Mononuclear cell (primary cell): ENCODE results near the gene LGALS3BP. TPM values are rescaled to one million over a fixed set of nuclear protein-coding genes. Genes with fewer than 3 reads are reported as not detected.
A peak's percentile ranks its signal among the peaks of the same experiment; 100 is the strongest.
"Not testable (repeated sequence)": the region's sequence is repeated elsewhere in the genome, so short reads cannot be mapped to it uniquely, and the experiment has no call there.

Experiments used
- H3K27me3 ChIP-seq: 2 replicates; pipeline ENCODE4 v1.6.0; 2011; ENCODE audit warnings: low read length, control low read depth; ENCODE audit not compliant: insufficient read depth
- H3K4me1 ChIP-seq: 2 replicates; pipeline ENCODE4 v1.5.1; 2011; ENCODE audit warnings: mild to moderate bottlenecking, low read length, control low read depth; ENCODE audit not compliant: insufficient read depth
- H3K4me3 ChIP-seq: 2 replicates; pipeline ENCODE4 v1.5.1; 2011; ENCODE audit warnings: mild to moderate bottlenecking, low read length, moderate library complexity
- H3K9me3 ChIP-seq: 2 replicates; pipeline ENCODE4 v1.5.1; 2011; ENCODE audit warnings: low read depth, mild to moderate bottlenecking, control low read depth, low read length
- total RNA-seq: library from RNA; depleted of rRNA; stranded (reverse); fragments of >200 nt; gene quantifications from one replicate; pipeline ENCODE4 v1.2.3, GENCODE V29; 2012

LGALS3BP gene
- 20.5 TPM for total RNA-seq

DNA sequence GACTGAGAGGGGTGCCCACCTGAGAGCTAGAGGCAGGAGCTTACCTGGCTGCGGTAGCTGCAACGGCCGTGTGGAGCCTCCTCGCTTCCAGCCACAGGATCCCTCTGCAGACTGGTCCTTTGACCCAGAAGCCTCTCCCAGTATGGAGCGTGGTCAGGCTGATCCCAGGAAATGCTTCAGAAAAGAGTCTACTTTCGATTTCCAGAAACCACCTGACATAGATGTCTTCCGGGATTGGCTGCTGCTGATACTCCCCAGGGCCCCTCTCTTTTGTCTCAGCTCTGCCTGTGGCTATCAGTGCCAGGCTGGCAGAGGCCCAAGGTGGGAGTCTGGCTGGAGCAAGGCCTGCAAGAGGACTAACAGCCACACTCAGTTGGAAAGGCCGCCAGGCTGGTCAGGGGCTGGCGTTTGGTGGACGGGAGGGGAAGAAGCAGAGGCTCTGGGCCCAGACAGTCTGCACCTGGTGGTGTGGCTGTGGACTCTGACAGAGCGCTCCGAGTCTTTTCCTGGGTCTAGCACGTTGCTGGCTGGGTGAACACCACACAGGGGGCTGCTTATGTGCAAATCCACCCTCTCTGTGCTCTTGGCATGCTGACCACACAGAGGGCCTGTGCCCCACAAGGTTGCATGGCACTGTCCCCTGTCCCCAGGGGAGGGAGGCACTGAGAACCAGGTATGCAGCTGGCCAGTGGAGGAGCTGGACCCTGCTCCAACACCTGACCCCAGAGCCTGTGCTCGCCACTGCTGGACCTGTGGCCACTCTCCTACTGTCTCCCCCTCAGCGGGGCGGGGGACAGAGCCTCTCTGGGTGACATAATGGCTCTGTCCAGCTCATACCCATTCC lies at the start of gene LGALS3BP:
TSS of gene LGALS3BP (minus strand) at position 144 of the 844 bp plus-strand sequence. CDS start 2,732 bp downstream, outside the sequence.
- Histone ChIP-seq H3K9me3 (no peaks in the 10 kb centered on the region), H3K27me3 (no peaks in the 10 kb centered on the region), H3K4me3 (peak within 1 kb of the TSS; percentile 24), H3K4me1 (peaks cover 12% of the 10 kb centered on the region)

- Histone ChIP-seq H3K4me1 (peaks cover 13% of the 10 kb centered on the region), H3K27me3 (peaks cover 27% of the 10 kb centered on the region), H3K4me3 (no peak overlapping the region), H3K9me3 (no peaks in the 10 kb centered on the region)
Measured at GRCh38 chr17:79028496-79029326, 49.0 kb upstream of the LGALS3BP start.

DNA sequence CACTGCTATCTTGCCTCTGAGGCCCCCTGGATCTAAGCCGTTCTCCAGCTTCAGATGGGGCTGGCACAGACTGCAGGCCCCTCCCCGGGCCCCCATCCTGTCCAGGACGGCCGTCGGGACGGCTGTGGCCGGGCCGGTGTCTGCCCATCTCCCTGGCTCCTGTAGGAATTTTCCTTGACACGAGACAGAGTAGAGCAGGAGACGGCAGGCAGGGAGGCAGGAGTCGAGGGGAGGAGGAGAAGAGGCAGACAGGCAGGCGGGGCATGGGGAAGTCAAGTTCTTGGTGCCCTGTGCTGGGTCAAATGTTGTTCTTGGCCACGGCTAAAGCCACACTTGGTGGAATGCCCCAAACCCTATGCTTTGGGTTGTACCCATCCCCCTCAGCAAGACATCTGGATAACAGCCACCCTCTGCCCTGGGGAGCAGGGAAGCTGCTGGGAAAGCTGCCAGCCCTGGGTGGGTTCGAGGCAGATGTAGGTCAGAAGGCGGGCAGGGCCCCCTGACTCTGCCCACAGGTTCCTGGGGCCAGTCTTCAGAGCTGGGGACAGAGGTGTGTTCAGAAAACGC lies 48.3 kb upstream of the LGALS3BP start:
- H3K9me3 ChIP-seq, result no peaks in the 10 kb centered on the region
- no peak overlapping the region for H3K4me3 ChIP-seq
- peaks cover 34% of the 10 kb centered on the region for H3K27me3 ChIP-seq
- H3K4me1 ChIP-seq, result peaks cover 14% of the 10 kb centered on the region

DNA sequence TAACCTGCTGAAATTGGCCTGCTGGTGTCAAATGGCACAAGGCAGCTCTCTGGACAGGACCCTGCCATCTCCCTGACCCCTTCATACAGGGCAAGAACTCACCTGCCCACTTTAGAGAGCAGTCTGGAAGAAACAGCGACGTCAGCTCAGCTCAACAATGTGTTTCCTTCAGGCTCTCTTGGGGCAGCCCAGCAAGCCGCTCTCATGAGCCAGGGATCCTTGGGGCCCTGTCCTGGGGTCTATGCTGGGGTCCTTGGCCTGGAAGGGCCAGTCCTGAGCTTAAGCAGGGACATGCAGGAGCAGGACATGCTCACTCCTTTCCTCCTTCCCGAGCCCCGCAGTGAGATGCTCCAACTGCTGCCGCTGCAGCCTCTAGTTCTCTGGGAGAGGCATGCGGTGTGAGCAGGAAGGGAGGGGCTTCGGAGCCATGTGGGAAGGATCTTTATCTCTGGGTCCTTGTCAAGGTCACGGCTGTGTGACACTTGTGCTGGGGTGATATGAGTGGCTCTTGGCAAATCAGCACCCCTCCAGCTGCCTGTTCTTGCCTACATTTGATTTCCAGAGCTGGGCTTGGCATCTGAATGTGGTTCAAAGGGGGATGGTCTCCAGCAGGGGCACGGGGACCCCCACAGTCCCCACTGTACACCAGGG lies 47.7 kb upstream of the LGALS3BP start:
- H3K9me3 ChIP-seq, result no peaks in the 10 kb centered on the region
- H3K27me3 ChIP-seq, result peaks cover 40% of the 10 kb centered on the region
- H3K4me1 ChIP-seq, result peaks cover 14% of the 10 kb centered on the region

GRCh38 chr17:79026376-79027273 lies 46.9 kb upstream of the LGALS3BP start:
- Histone ChIP-seq H3K4me3 (no peak overlapping the region), H3K4me1 (peaks cover 14% of the 10 kb centered on the region), H3K9me3 (no peaks in the 10 kb centered on the region), H3K27me3 (peaks cover 45% of the 10 kb centered on the region)

More for the DNA sequence above, 47.7 kb upstream of the LGALS3BP start:
- no peak overlapping the region for H3K4me3 ChIP-seq

GRCh38 chr17:79024901-79025737 lies 45.4 kb upstream of the LGALS3BP start:
- peaks cover 49% of the 10 kb centered on the region for H3K27me3 ChIP-seq
- H3K9me3 ChIP-seq, result no peaks in the 10 kb centered on the region
- H3K4me3 ChIP-seq, result no peak overlapping the region
- H3K4me1 ChIP-seq, result peaks cover 14% of the 10 kb centered on the region

DNA sequence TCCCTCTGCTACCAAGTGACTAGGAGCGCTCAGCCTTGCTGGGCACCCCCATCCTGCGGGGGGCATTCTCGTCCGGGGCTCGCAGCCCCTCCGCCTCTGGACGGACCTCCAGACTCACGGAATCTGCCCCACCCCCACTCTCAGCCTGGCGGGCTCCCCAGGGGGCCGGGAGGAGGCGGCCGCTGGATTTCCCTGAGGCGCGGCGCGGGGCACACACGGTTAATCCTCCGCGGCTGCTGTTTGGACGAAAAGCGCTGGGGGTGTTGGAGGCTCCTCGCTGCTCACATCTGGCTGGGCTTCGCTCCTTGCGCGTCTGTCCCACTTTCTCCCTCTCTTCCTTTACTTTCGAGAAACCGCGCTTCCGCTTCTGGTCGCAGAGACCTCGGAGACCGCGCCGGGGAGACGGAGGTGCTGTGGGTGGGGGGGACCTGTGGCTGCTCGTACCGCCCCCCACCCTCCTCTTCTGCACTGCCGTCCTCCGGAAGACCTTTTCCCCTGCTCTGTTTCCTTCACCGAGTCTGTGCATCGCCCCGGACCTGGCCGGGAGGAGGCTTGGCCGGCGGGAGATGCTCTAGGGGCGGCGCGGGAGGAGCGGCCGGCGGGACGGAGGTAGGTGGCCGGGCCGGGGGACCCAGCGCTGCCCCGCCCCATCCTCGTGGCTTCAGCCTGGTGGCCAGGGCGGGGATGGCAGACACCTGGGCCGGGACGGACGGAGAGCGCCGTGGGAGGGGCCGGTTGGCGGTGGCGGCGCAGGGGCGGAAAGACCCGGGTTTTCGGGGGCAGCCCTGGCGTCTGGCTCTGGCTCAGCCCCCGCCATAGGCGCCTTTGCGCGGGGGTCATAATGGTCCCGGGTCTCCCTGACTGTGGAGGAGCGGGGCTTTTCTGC lies 44.4 kb upstream of the LGALS3BP start, which contains the start of gene C1QTNF1:
TSS of gene C1QTNF1 (plus strand) at position 284 of the 886 bp plus-strand sequence. CDS start 19,800 bp downstream, outside the sequence.
- Histone ChIP-seq H3K27me3 (peaks cover 49% of the 10 kb centered on the region), H3K4me1 (peaks cover 14% of the 10 kb centered on the region), H3K4me3 (peak within 1 kb of the TSS; percentile 19), H3K9me3 (no peaks in the 10 kb centered on the region)

DNA sequence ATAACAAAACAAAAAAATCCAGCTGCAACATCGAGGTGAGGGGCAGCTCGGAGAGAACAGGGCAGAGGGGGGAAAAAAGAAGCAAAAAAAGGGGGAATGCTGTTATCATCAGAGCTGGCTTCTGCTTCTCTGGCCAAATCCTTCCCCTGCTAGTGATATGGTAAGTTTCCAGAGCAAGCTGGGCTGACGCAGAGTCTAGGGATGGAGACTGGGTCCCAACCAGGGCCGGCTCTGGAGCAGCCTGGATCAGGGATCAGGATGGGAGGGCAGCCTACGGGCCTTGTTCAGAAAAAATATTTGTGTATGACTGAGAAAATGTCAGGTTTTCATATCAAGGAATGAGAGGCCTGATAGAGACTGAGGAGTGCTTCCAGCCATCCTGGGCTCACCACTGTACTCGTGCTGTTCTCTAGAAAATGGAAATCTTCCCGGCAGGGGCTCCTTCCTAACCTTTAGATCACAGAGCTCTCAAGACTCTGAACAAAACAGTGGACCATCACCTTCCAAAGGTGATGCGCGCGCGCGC lies 43.5 kb upstream of the LGALS3BP start:
- H3K4me1 ChIP-seq, result peaks cover 14% of the 10 kb centered on the region
- no peaks in the 10 kb centered on the region for H3K9me3 ChIP-seq
- H3K27me3 ChIP-seq, result peaks cover 49% of the 10 kb centered on the region
- no peak overlapping the region for H3K4me3 ChIP-seq

GRCh38 chr17:79022507-79022991 lies 42.8 kb upstream of the LGALS3BP start:
- Histone ChIP-seq H3K9me3 (no peaks in the 10 kb centered on the region), H3K4me3 (no peak overlapping the region), H3K4me1 (peaks cover 14% of the 10 kb centered on the region), H3K27me3 (peaks cover 47% of the 10 kb centered on the region)

- H3K4me3 ChIP-seq, H3K9me3 ChIP-seq: not testable (repeated sequence)
- H3K27me3 ChIP-seq, result peaks cover 45% of the 10 kb centered on the region
- H3K4me1 ChIP-seq, result peaks cover 14% of the 10 kb centered on the region
Measured at GRCh38 chr17:79021929-79022328, 42.2 kb upstream of the LGALS3BP start.

- H3K27me3 ChIP-seq, result peaks cover 41% of the 10 kb centered on the region
- peaks cover 14% of the 10 kb centered on the region for H3K4me1 ChIP-seq
- H3K9me3 ChIP-seq, result no peaks in the 10 kb centered on the region
- no peak overlapping the region for H3K4me3 ChIP-seq
Measured at GRCh38 chr17:79020631-79021301, 41.0 kb upstream of the LGALS3BP start.
